Left hindlimb (tissue), 1 donor: ENCODE results near the gene SLC24A4.

ENCODE experiments used
- DNase-seq: peaks from one replicate; pipeline ENCODE4 v3.0.0-alpha.2; 2018

The SLC24A4 gene

DNA sequence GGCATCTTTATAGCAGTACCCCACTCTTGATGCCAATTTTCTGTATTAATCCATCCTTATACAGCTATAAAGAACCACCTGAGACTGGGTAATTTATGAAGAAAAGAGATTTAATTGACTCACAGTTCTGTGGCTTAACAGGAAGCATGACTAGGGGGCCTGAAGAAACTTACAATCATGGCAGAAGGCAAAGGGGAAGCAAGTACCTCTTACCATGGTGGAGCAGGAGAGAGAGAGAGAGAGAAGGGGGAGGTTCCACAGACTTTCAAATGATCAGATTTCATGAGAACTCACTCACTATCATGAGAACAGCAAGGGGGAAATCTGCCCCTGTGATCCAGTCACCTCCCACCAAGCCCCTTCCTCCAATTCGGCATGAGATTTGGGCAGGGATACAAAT is 84.4 kb downstream of the SLC24A4 start:
- DNase-seq, result no peak

DNA sequence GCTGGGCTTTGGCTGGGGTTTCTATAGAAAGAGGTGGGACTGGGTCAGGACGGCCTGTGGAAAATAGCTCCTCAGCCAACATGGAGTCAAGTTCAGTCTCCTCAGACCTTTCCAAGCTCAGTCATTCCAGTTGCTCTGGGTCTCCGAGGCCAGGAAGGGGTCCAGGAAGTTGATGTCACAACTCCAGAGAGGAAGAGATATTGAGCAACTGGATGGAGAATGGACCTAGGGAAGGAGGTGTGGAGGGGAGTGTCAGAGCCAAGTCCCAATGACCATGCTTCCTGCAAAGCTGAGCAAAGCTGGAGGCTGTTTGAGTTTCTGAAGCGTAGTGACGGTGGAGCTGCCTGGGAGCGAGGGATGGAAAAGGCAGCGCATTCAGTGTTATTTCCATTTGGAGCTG is 86.1 kb downstream of the SLC24A4 start:
- peak; percentile 91 for DNase-seq

- peak; percentile 19 for DNase-seq
Measured at GRCh38 chr14:92411135-92411534, 88.2 kb downstream of the SLC24A4 start.

- peak; percentile 28 for DNase-seq
Measured at GRCh38 chr14:92411941-92412340, 89.0 kb downstream of the SLC24A4 start.

- DNase-seq, result peak; percentile 34
Measured at GRCh38 chr14:92412912-92413311, 89.9 kb downstream of the SLC24A4 start.

GRCh38 chr14:92413379-92413778 is 90.4 kb downstream of the SLC24A4 start:
- peak; percentile 47 for DNase-seq

GRCh38 chr14:92414690-92415445 is 91.9 kb downstream of the SLC24A4 start:
- DNase-seq, result peak; percentile 34

DNA sequence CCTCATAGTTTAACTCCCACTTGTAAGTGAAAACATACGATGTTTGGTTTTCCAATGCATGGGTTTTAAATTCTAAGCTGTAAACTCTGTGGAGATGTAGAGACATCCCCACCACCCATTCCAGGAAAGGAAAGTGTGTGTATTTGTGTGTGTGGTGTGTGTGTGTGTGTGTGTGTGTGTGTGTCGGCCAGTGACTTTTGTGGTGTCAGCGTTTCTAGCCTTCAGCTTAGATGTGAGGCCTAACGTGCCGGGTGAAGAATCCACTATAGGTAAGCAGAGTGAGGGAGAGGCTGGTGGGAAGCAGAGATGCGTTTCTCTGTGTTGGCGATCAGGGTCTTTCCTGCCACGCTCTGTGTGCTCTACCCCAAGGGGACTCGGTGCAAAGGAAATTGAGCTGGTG is 93.0 kb downstream of the SLC24A4 start:
- peak; percentile 27 for DNase-seq

GRCh38 chr14:92416544-92416943 is 93.6 kb downstream of the SLC24A4 start:
- peak; percentile 10 for DNase-seq

DNA sequence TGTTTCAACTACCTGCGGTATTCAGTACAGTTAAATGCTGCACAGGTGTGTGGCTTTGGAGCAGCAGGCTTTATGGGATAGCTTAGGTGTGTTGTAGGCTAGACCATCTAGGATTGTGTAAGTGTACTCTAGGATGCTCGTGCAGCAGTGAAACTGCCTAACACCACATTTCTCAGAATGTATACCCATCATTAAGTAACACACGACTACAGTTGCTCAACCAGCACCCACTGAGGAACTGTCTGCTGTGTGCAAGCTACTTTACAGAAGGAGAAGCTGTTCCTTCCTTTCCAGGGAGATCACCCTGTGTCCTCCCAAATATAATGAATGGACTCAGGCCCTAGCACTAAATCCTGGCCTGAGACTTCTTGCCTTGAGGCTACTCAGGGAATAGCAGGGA is 94.8 kb downstream of the SLC24A4 start:
- DNase-seq, result no peak

DNA sequence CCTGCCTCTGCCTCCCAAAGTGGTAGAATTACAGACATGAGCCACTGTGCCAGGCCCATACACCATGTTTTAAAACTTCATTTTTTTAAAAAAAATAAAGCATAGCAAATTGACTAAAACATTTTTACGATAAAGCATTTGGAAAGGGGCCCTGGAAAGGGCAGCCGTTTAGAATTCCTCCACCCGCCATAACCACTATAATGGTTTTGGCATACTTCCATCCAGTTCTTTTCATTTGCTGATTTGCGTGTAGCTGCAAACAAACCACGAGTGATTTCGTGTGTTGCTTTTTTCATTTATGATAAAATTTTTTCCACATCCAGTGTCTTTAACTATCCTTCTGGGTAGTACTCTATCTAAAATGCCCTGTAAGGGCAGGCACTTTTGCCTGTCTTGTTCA is 98.8 kb downstream of the SLC24A4 start:
- peak; percentile 19 for DNase-seq

GRCh38 chr14:92425101-92425500 is 102.1 kb downstream of the SLC24A4 start:
- DNase-seq, result no peak

GRCh38 chr14:92426237-92426636 is 103.3 kb downstream of the SLC24A4 start:
- peak; percentile 42 for DNase-seq

- peak; percentile 21 for DNase-seq
Measured at GRCh38 chr14:92427096-92427495, 104.1 kb downstream of the SLC24A4 start.

DNA sequence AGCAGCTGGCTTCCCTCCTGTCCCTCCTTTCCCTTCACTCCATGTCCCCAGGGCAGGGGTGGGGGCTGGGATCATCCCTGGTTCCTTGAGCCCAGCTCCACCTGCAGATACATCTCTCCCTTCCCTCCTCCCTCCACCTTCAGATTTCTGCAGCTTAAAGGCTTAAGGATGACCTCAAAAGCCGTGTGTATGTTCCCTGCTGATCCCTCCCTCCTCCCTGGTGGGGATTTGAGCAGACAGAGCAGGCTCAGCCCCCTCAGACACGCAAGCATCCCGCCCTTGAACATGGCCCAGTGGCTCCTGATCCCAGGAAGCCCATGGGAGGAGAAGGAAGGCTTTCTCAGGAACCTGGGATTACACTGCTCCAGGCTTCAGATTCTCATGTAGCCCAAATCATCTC is 107.7 kb downstream of the SLC24A4 start:
- DNase-seq, result peak; percentile 15

DNA sequence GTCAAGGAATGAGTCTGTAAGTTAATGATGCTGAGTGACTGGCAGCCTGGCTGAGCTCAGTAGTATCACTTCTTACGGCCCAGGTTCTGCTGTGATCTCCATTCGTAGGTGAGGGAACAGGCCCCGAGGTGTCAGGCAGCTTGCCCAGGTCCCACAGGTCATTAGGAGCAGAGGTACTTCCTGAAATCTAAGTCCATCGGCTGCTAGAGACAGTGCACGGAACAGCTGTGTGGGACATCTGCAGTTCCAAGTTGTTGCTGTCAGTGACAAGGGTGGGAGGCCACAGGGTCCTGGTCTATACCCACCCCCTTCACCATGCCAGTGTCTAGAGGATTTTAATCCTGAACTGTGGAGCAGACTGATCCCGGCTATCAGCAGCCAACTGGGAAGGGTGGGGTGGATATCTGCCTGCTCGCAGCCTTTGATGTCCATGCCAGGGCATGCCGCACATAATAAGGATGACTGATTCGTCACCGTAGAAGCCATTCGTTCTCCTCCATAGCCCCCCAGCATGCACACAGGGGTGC is 108.3 kb downstream of the SLC24A4 start:
- peak; percentile 30 for DNase-seq

- peak; percentile 2 for DNase-seq
Measured at GRCh38 chr14:92433407-92433806, 110.4 kb downstream of the SLC24A4 start.

DNA sequence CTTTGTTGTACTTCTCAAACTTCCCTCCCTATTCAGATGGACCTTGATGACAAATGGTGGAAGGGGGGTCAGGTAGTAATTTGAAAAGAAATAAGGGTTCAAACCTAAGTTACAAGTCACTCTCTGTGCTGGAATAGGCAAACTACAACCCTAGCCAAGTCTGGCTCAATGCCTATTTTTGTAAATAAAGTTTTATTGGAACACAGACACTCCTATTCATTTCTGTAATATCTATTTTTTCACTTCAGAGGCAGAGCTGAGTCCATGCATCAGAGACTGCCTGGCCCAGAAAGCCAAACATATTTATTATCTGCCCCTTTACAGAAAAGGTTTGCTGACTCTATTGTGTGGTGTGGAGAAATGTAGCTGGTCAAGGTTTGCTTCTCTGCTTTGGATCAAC is 112.2 kb downstream of the SLC24A4 start:
- no peak for DNase-seq

DNA sequence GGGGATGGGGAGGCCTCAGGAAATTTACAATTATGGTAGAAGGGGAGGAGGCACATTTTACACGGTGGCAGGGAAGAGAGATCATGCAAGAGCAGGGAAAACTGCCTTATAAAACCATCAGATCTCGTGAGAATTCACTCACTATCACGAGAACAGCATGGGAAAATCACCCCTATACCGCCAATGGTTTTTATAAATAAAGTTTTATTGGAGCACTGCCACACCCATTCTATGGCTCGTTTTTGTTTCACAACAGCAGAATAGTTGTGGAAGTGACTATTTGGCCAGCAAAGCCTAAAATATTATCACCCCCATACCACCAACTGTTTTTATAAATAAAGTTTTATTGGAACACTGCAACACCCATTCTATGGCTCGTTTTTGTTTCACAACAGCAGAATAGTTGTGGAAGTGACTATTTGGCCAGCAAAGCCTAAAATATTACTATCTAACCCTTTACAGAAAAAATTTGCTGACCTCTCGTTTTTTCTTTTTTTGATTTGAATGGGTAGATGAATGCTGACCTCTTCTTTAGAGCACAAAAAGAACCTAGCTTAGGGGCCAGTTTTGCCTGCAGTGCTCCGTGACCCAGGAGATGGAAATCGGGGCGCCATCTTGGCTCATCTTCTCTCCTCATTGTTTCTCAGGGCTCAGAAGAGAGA is 113.3 kb downstream of the SLC24A4 start:
- no peak for DNase-seq

GRCh38 chr14:92437309-92437708 is 114.3 kb downstream of the SLC24A4 start:
- DNase-seq, result peak; percentile 7

- peak; percentile 19 for DNase-seq
Measured at GRCh38 chr14:92437729-92438285, 114.8 kb downstream of the SLC24A4 start.

DNA sequence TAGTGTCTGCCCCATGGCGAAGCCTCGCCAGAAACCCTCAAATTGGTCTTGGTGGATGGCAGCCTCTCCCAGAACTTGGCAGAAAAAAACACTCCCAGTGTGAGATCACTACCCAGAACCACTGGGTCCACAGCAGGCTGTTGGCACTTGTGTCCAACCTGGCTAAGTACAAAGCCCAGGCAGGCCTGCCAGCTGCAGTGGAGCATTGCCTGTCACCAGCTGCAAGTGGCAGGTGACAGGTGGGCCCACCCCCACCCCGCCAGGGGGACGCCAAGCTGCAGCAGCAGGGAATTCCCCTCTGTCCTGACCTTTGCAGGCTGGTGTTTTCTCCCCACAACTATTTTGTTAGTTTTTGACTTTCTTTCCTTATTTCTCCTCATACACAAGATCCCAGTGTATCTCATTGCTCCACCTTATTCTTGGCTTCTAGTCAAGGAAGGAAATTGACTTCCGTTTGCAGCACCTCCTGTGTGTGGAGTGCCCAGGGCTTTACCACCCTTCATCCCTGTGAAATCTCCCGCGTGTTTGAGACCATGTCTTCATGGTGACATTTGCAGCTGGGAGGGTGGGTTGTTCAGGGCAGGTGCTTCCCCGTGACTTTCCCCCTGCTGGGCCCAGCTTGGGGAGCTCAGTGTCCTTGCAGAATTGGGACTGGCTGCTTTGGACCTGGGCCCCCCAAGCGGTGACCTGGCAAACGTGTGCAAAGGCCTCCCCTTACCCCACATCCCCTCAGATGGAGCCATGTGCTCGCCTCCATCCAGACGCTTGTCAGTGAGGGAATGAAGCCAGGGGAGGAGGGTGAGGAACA is 116.8 kb downstream of the SLC24A4 start:
- peak; percentile 29 for DNase-seq
